ENCODE results near the gene DNAJA4.

- TF ChIP-seq POLR2AphosphoS5 (IDR thresholded peaks at IDR 0.05) (peak; percentile 64), CTCF (IDR thresholded peaks at IDR 0.05) (no peak)
Observed at GRCh38 chr15:78216276-78217104, 47.9 kb upstream of the DNAJA4 start.

Data from gastroesophageal sphincter (tissue), 3 donors.